Right forelimb (tissue), 1 donor: ENCODE data around the gene HAUS7.

Experiments
- DNase-seq: peaks from one replicate; pipeline ENCODE4 v3.0.0-alpha.2; 2018

The HAUS7 gene

DNA sequence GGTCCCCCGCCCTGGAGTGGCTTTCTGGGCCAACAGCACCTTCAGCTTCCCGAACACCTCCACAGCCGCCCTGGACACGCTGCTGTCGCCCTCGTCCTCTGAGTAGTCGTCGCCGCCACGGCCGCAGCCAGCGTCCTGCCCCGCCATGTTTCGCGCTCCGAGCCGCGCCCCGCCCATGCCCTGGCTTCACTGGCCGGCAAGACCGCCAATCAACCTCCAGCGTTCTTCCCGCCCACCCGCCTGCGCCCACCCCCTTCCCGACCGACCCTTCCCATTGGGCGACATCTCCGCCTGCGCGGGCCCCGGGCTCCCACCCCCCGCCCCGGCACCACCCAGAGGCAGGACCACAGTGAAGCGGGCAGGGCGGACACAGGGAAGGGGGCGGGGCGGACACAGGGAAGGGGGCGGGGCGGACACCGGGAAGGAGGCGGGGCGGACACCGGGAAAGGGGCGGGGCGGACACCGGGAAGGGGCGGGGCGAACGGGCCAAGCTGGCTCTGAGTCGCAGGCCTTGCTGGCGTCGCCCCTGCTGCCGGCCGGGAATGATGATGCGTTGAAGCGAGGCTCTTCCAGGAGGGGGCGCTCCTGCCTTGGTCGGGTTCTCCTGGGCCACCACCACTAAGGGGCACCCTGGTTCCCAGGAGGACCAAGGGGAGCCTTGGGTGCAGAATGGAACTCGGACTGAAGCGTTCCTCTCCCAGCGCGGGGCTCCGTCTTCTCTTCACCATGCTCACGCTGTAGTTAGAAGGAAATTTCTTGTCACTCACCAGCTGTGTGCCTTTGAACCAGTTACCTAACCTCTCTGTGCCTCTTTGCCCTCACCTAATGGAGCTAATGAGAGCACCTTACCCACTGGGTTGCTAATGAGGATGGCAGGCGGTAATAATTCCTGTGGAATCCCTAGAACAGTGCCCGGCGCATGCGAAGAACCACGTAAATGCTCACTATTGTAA lies at the start of gene HAUS7:
HAUS7 (minus strand) TSS at position 166 of the 953 bp plus-strand sequence; CDS start at position 147, 19 bp downstream.
- DNase-seq: peak; percentile 94

DNA sequence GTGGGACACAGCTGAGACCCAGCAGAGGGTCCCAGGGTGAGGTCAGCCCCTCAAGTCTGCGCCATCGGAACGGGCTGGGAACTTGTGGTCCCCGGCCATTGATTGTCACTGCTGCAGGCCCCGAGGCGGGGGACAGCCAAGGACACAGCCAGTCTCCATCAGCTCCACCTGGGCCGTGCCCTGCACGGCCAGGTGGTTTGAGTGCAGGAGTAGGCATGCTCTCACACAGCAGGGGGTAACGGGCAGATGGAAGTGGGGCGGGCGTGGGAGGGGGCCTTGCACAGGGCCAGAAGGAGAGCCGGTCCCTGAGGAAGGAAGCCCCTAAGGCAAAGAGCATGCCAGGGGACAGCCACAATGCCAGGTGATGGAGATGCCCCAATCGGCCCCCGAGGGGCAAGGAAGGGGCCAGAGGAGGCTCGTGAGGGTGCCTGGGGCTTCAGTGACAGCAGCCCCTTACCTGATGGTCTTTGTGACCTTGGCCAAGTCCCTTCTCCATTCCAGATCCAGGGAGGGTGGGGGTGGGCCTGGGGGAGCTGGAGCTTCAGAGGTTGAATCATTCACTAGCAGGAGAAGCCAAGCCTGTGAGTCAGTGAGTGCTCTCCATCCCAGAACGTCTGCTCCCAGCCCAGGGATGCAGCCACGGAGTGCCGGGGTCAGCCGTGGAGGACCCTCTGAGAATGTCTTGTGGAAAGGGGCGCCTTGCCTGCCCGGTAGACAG lies 49.4 kb upstream of the HAUS7 start:
- DNase-seq: no peak

DNA sequence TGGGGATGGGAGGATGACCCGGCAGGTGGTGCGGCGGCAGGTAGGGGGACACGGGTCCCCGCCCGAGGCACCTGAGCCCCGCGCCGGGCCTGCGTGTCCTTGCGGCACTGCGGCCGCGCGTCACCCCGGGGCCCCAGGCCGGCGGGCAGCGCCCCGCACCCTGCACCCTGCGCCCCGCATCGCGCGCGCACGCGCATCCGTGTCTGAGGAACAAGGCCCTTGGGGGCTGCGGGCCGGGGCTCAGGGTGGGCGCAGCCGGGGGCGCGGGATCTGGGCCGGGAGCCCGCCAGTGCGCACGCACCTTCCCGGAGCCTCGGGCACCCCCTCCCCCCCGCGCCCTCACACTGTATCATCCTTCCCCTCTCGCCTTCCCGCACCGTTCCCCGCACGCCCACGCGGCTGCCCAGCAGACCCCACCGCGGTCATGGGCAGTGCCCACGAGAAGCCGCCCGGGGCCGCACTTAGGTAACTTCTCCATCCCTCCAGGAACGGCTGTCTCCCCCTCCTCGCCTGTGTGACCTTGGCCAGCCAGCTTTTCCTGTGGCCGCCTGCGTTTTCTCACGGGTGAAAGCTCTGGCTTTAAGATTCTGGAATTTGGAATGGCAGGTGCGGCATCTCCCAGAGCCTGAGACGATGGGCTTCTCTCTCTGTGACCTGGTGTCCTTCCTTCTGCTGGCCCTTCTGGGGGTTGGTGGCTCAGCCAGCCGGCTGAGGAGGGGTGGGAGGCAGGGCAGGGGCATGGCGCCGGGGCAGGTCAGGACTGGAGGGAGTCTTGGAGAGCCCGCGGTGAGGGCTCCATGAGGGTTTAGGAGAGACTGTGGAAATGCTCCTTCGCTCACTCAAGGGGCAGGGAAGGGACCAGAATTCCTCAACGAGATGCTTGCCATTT lies 47.8 kb upstream of the HAUS7 start:
- no peak for DNase-seq

DNA sequence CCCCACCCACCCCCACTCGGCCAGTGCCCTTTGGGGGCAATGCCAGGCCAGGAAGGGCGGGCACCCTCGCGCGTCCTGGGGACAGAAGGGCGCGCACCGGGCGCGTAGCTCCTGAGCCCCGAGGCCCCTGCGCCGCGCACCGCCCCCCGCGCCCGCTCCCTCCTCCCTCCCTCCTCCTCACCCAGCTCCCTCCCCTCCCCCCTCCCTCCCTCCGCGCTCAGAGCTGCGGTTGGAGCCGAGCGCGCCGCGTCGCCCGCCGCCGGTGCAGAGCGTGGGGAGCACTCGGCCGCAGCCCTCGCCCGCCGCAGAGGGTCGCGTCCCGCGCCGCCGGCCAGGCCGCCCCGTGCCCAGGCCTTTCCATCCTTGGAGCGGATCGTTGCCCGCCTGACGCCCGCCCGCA lies 47.0 kb upstream of the HAUS7 start, which contains the start of gene ATP2B3:
ATP2B3 (plus strand) TSS at position 220 of the 400 bp plus-strand sequence. CDS start 18,606 bp downstream, outside the sequence.
- DNase-seq: no peak

DNA sequence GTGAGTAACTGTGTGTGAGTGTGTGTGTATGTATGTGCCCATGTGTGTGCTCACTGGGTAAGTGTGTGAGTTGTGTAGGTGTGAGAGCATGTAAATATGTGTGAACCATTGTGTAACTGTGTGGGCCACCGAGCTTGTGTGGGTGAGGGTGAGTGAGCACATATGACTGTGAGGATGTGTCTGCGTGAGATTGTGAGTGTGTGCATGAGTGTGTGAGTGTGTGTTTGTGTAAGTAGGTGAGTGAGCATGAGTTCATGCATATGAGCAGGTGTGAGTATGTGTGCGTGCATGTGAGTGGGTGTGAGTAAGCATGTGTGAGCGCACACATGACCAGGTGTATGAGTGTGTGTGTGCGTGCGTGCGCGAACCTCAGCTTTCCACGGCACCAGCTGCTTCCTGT lies 45.7 kb upstream of the HAUS7 start:
- no peak for DNase-seq

DNA sequence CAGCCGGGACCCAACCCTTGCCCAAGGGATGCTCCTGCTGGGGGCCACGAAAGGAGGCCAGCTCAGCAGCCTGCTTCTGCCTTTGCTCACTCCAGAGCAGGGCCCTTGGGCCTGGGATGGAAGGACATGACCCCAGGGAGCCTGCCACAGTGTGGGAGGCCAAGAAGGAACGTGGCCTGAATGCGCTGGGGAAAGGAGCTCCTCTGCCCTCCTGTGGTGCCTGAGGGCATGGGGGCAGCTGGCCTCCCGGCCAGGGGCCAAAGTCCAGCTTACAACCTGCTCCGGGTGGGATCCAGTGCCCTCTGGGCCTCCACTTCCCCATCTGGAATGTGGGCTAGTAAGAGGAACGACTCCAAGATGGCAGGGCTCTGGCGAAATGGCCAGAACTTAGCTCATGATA lies 45.1 kb upstream of the HAUS7 start:
- no peak for DNase-seq

DNA sequence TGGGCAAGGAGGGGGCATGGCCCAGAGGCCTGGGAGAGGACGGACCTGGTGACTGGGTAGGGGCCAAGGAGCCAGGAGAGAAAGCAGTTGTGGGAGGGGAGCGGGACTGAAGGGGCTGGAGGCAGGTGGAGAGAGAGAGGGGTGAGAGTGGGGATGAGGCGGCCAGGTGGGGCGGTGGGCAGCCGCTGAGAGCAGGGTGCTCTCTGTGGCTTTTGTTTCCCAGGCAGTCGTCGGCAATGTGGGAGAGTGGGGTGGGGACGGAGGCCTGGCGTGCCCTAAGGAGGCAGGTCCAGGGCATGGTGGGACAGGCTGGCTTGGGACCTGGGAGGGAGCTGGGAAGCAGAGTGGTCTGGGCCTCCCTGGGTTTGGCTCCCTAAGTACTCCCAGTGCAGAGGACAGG lies 43.9 kb upstream of the HAUS7 start:
- peak; percentile 42 for DNase-seq

DNA sequence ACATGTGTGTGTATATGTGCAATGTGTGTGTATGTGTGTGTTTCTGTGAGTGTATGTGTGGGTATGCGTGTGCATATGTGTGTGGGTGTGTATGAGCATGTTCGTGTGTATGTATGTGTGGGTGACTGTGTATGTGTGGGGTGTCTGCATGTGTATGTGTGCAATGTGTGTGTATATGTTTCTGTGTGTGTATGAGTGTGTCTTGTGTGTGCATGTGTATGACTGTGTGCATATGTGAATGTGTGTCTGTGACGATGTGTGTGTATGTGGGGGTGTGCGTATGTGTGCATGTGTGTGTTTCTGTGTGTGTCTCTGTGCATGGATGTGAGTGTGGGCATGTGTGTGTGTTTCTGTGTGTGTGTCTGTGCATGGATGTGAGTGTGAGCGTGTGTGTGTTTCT lies 42.9 kb upstream of the HAUS7 start:
- no peak for DNase-seq

DNA sequence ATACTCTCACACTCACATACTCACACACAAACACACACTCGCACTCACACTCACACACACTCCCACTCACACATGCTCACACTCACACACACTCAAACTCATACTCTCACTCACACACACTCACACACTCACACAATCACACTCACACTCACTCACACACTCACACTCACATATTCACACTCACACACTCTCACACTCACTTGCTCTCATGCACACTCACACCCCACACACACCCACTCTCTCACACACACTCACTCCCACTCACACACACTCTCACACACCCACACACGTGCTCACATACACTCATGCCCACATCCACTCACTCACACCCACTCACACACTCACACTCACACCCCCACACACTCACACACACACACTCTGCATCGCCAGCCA lies 42.1 kb upstream of the HAUS7 start:
- no peak for DNase-seq

DNA sequence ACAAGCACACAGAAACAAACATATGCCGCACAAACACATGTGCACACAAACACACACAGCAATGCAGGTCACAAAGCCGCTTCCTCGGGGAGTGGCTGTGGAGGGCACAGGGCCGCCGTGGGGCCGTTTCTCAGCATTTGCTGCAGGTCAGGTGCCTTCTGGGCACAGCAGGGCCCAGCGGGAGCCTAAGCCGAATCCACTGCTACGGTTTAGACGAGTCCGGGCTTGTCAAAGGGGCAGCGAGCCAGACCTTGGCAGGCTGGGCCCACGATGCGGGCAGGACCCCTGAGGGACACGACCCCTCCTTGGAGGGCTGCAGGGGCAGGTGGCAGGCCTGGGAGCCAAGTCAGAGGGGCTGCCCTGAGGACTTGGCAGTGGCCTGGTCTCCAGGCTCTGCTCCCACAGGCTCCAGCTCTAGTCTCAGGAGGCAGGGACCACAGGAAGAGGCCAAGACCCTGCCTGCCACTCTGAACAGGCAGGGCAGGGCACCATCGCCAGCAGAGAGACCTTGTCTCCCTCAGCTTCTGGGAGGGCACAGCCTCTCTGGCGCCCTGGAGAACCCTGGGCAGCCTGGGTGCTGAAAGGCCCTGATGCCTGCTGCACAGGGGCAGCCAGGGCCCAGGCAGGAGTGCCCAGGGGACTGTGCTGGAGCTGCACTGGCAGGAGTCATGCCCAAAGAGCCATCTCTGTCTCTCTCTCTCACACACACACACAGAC lies 41.6 kb upstream of the HAUS7 start:
- DNase-seq: peak; percentile 52

DNA sequence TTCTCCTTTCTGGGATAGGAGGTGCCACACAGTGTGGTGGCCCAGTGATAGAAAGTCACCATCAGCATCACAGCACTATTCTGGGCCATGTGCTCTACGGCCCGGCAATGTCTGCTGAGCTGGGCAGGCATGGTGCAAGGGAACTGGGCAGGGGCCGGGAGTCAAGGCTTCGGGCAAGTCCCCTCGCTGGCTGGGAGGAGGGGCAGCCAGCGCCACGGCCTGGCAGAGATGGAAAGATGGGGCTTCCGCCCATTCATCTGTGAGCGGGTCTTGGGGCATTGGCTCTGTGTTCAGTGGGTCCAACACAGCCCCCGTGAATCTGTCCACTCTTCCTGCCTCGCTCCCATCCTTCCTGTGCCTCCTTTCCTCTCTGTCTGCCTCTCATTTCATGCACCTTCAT lies 40.0 kb upstream of the HAUS7 start:
- no peak for DNase-seq

DNA sequence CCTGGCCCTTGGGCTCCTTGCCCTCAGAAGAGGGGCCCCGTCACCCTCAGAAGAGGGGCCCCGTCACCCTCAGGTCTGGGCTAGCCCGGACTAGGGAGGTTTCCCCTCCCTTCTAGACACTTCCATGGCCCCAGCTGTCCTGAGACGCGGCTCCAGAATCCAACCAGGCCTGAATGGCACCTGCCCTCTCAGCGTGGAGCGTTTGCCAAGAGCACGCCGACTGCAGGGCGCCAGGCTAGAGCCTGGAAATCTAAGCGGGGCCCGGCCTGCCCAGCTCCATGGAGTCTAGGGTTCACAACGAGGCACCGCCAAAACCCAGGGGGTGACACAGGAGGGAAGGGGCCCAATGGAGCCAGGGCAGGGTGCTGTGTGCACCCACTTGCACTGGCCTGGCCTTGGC lies 39.2 kb upstream of the HAUS7 start:
- no peak for DNase-seq

DNA sequence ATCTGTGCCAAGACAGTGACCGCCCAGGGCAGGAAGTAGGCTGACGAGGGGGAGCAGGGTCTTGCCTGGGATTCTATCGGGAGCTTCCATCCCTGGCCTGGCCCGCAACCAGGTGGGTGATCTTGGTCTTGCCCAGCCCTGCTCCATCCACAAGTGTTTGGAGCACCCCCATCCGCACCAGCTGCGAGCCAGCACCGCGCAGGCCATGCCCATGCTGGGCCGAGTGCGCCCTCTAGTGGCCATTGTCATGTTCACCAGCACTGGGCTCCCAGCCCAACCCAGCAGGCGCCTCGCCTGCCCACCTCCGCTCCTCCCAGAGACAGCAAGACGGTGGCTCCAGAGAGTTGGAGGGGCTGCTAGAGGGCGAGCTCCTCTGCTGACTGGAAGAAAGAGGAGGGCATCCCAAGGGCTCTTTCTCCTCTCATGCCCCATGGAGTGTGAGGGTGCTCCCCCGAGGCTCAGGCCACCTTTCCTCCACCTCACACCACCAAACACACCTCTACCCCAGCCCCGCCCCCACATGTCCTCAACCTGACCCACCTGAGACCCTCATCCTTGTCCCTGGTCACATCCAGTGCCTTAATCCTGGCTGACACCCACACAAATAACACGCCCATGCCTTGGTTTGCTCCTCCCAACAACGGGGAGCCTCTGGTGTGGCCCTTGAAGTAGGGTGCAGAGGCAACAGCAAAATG lies 37.3 kb upstream of the HAUS7 start:
- DNase-seq: peak; percentile 88

DNA sequence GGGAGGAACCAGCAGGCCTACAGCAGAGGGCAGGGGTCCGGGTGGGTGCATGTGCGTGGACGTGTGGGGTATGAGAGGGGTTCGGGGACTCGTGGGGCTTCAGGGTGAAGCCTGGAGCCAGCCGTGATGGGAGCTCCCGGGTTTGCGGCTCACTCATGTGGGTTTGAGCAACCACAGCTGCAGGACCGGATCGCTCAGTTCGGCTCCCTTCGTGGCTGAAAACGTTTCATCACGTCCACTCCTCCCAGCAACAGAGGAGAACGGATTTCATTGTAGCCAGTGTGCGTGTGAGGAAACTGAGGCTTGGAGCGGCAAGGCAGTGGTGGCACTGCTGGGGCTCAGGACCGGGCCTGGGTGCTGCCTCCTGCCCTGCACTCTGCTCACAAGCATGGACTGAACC lies 35.0 kb upstream of the HAUS7 start:
- no peak for DNase-seq

DNA sequence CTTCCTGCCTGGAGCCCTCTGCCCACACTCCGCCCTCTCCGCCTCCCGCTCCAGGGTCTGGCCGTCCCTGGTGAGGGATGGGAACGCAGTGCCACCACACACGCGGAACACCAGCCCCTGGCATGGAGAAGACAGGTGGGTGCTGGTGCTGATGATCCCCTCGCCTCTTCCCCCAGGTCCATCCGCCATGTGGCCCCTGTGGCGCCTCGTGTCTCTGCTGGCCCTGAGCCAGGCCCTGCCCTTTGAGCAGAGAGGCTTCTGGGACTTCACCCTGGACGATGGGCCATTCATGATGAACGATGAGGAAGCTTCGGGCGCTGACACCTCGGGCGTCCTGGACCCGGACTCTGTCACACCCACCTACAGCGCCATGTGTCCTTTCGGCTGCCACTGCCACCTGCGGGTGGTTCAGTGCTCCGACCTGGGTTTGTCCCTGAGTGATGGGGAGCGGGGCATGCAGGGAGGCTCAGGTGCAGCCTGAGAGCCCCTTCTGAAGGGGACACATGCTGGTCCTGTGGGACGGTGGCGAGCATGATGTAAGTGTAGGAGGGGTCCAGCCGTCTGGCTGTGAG lies 34.2 kb upstream of the HAUS7 start:
- DNase-seq: no peak

DNA sequence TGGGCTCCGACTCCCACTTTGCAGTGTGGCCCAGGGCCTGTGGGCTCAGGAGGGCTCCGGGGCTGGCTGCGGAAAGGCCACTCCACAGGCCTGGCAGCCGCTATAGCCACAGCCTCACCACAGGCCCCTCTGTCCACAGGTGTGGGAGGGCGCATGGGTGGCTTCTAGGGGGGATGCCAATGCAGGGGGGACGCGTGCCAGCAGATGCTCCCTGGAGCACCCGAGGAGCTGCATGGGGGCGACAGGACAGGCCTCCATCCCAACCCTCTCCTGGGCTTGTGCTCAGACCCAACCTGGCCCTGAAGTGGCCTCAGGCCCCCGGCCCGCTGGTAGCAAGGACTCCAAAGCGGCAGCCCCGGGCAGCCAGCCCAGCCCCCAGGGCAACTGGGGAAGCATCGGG lies 32.4 kb upstream of the HAUS7 start:
- DNase-seq: no peak

DNA sequence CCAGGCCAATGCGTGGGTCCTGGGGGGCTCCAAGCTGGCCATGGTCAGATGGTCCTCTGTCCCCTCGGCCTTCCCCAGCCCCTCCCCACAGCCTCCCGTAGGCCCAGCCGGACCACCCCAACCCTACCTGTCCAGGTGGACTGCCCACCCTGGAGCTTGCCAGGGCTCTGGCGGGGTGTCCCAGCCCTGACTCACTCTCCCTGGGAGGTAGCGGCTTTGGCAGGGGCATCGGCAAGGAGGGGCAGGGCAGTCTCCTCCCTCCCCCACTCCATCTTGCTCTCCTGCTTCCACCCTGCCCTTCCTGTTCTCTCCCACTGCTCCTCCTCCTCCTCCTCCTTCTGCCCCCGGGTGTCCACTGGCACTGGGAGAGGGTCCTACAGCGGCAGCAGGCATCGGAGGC lies 31.8 kb upstream of the HAUS7 start:
- DNase-seq: no peak

DNA sequence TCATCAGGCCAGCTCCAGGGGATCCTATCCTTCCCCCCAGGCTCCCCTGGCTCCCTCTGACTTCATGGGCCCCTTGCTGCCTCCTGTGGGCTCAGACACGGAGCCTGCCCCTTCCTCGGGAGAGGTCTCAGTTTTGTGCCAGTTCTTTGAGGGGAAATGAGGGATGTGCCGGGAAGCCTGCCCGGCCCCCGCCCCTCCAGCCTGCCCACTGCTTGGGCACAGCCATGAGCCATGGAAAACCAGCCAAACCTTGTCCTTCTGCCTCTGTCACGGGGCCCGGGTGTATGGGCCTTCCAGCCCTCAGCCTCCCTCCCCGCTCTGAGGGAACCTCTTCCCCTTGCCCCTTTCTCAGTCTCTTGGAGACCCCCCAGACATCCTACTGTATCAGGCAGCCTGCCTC lies 31.2 kb upstream of the HAUS7 start:
- no peak for DNase-seq

DNA sequence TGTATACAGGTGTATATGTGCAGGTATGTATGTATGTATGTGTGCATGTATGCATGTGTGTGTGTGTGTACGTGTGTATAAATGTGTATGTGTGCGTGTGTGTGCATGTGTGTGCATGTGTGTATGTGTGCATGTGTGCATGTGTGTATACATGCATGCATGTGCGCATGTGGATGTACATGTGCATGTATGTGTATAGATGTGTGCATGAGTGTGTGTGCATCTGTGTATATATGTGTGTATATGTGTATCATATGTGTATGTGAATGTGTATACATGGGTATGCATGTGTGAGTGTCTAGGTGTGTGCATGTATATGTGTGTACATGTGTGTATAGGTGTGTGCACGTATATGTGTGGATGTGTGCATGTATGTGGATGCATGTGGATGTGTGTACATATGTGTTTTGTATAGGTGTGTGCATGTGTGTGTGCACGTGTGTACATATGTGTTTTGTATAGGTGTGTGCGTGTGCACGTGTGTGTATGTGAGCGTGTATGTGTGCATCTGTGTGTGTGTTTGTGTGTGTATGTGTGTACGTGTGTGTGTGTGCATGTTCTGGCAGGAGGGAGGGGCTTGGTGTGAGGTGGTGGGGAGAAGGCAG lies 30.4 kb upstream of the HAUS7 start:
- no peak for DNase-seq

DNA sequence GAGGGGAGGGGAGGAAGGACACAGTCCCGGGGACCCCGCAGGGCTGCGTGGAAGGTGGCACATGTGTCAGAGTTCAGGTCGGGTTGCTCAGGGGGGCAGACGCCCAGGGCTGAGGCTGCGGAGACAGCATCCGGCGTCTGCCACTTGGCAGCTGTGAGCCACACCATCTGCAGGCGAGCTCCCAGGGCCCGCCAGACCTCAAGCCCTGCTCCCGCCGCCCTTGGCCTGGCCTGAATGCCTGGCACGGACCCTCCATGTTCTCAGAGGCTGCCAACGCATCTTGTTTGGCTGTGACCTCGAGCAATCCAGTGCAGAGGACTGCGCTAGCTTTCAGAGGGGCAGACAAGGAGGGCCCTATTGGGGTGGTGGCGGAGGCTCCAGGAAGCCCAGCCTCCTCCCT lies 29.5 kb upstream of the HAUS7 start:
- no peak for DNase-seq

DNA sequence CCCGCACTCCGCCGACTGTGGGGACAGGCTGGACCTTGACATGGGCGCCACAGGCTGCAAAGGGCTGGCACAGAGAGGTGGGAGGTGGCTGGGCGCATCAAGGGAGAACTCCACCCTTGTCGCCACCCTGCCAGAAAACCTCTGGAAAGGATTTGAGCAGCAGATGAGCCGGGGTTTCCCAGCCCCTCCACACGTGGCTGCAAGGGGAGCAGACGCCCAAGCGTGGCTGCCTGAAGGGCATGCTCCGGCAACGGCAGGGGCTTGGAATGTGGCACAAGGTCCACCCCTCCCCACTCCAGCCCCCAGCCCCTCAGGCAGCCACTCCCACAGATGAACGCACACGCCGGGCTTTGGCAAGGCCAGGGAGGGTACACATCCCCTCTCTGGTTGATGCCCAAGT lies 29.0 kb upstream of the HAUS7 start:
- DNase-seq: no peak
